ENCODE data around the gene PITHD1. TPM values are rescaled to one million over a fixed set of nuclear protein-coding genes. Genes with fewer than 3 reads are reported as not detected.

Gene PITHD1
- total RNA-seq, 1 experiment from 2014 or later, result 78.9 TPM

GRCh38 chr1:23836037-23836436 is 57.8 kb downstream of the PITHD1 start:
- BruUV-seq (replicated peaks), result no TSS peak
- Histone ChIP-seq H3K4me1 (ENCODE audit: insufficient read depth, low read length, poor library complexity, severe bottlenecking) (peaks cover 8% of the 10 kb centered on the region), H3K27ac (ENCODE audit: low read depth, low read length, poor library complexity, severe bottlenecking) (no peak overlapping the region), H3K4me3 (ENCODE audit: low read depth, low read length, poor library complexity, severe bottlenecking) (no peak overlapping the region), H3K9me3 (ENCODE audit: low read depth, low read length, poor library complexity, severe bottlenecking) (no peaks in the 10 kb centered on the region), H3K27me3 (replicated peaks; ENCODE audit: insufficient read depth, low read depth, low read length, poor library complexity) (peaks cover 3% of the 10 kb centered on the region), H3K36me3 (ENCODE audit: insufficient read depth, low read length, poor library complexity, severe bottlenecking) (no peaks in the 10 kb centered on the region)
- TF ChIP-seq EZH2 (IDR thresholded peaks at IDR 0.05; ENCODE audit: borderline replicate concordance, low read depth, low read length, poor library complexity, severe bottlenecking) (no peak), CTCF (conservative IDR thresholded peaks at IDR 0.05; ENCODE audit: low read depth, low read length) (no peak)
- intact Hi-C loops (cut with micrococcal nuclease; ENCODE audit: unreplicated experiment), result no loop called here
- no peak for DNase-seq (ENCODE audit: low spot score)
- CTCF ChIA-PET, result no interaction called here
- POLR2A ChIA-PET (ENCODE audit: low non-redundant PET), result no interaction called here

Other genes starting within 250 kb of the PITHD1 start
- gene E2F2, start 247.2 kb upstream of the PITHD1 start, total RNA-seq (2021), result 45.0 and 46.1 TPM in 2 replicates
- gene ID3, start 218.9 kb upstream of the PITHD1 start, total RNA-seq (2021), result 102 and 140 TPM in 2 replicates
- 1,180 and 1,206 TPM in 2 replicates for gene RPL11, start 86.6 kb upstream of the PITHD1 start, total RNA-seq (2021)
- 66.3 and 69.8 TPM in 2 replicates for gene ELOA, start 34.9 kb upstream of the PITHD1 start, total RNA-seq (2021)
- 54.5 and 66.2 TPM in 2 replicates for gene LYPLA2, start 12.7 kb downstream of the PITHD1 start, total RNA-seq (2021)
- 42.7 and 49.3 TPM in 2 replicates for gene GALE, start 22.3 kb downstream of the PITHD1 start, total RNA-seq (2021)
- gene HMGCL, start 47.0 kb downstream of the PITHD1 start, total RNA-seq (2021), result 13.9 and 17.1 TPM in 2 replicates
- gene FUCA1, start 89.9 kb downstream of the PITHD1 start, total RNA-seq (2021), result 8.9 and 12.1 TPM in 2 replicates
- gene CNR2, start 134.9 kb downstream of the PITHD1 start, total RNA-seq (2021), result not detected in 2 replicates
- 76.2 and 93.2 TPM in 2 replicates for gene PNRC2, start 181.4 kb downstream of the PITHD1 start, total RNA-seq (2021)
- gene SRSF10, start 201.9 kb downstream of the PITHD1 start, total RNA-seq (2021), result 208 and 218 TPM in 2 replicates